DND-41 (cell line): Measurements from ENCODE around the gene SLX4IP.

ENCODE experiments used
- CTCF ChIP-seq: IDR thresholded peaks from 2 replicates; pipeline ENCODE4 v1.5.1; 2012; ENCODE audit warnings: borderline replicate concordance, low read length, moderate library complexity, mild to moderate bottlenecking; ENCODE audit not compliant: poor library complexity, severe bottlenecking; ENCODE audit errors: extremely low read depth
- EZH2 ChIP-seq: IDR thresholded peaks from 3 replicates; pipeline ENCODE4 v1.6.1; 2012; ENCODE audit warnings: borderline replicate concordance, low read depth, mild to moderate bottlenecking, moderate library complexity, low read length, inconsistent platforms; ENCODE audit not compliant: severe bottlenecking

- no peak for TF ChIP-seq EZH2
- no peak for TF ChIP-seq CTCF
These were observed 35.2 kb downstream of the SLX4IP start for GRCh38 chr20:10470276-10470675.
